DOHH2 (cell line): ENCODE measurements around the gene DNER.

ENCODE experiments used
- H3F3A ChIP-seq: fragments of 200-600 bp; sonication (generic), shearing (Covaris generic); 2 replicates; pipeline ENCODE4 v1.6.0; 2016; ENCODE audit warnings: antibody characterized with exemption, mild to moderate bottlenecking; ENCODE audit not compliant: control insufficient read depth, insufficient read depth
- H3K27ac ChIP-seq: fragments of 200-600 bp; sonication (generic); 2 replicates; pipeline ENCODE4 v1.5.1; 2014; ENCODE audit warnings: low read depth, mild to moderate bottlenecking, low read length, moderate library complexity
- H3K27me3 ChIP-seq: fragments of 200-600 bp; sonication (generic); 2 replicates; pipeline ENCODE4 v1.6.1; 2014; ENCODE audit warnings: mild to moderate bottlenecking, low read length, mixed read lengths; ENCODE audit not compliant: control insufficient read depth
- H3K36me3 ChIP-seq: fragments of 200-600 bp; sonication (generic); 2 replicates; pipeline ENCODE4 v1.6.1; 2014; ENCODE audit warnings: mild to moderate bottlenecking, low read length, moderate library complexity, mixed read lengths; ENCODE audit not compliant: control insufficient read depth
- H3K4me1 ChIP-seq: fragments of 200-600 bp; sonication (generic); 2 replicates; pipeline ENCODE4 v1.6.1; 2014; ENCODE audit warnings: mild to moderate bottlenecking, low read length, mixed read lengths; ENCODE audit not compliant: control insufficient read depth
- H3K4me2 ChIP-seq: fragments of 200-600 bp; sonication (generic); 2 replicates; pipeline ENCODE4 v1.6.0; 2014; ENCODE audit warnings: mild to moderate bottlenecking, low read length, moderate library complexity
- H3K4me3 ChIP-seq: fragments of 200-600 bp; sonication (generic); 2 replicates; pipeline ENCODE4 v1.5.1; 2014; ENCODE audit warnings: mild to moderate bottlenecking, low read length, mixed read lengths
- H3K79me2 ChIP-seq: fragments of 200-600 bp; sonication (generic); 2 replicates; pipeline ENCODE4 v1.6.1; 2014; ENCODE audit warnings: mild to moderate bottlenecking, low read length, mixed read lengths; ENCODE audit not compliant: control insufficient read depth
- H3K9me2 ChIP-seq: fragments of 200-600 bp; sonication (generic); replicated peaks from 2 replicates; pipeline ENCODE4 v1.6.1; 2014; ENCODE audit warnings: mild to moderate bottlenecking, low read length, mixed read lengths; ENCODE audit not compliant: control insufficient read depth
- H3K9me3 ChIP-seq: fragments of 200-600 bp; sonication (generic); 2 replicates; pipeline ENCODE4 v1.6.1; 2014; ENCODE audit warnings: antibody characterized with exemption, low read length, mixed read lengths; ENCODE audit not compliant: control insufficient read depth, insufficient read depth
- H4K20me1 ChIP-seq: fragments of 200-600 bp; sonication (generic); 2 replicates; pipeline ENCODE4 v1.6.0; 2014; ENCODE audit warnings: low read depth, mild to moderate bottlenecking, antibody characterized with exemption, low read length, moderate library complexity; ENCODE audit not compliant: control insufficient read depth, insufficient read depth
- EZH2phosphoT487 ChIP-seq: fragments of 200-600 bp; sonication (generic); IDR thresholded peaks from 2 replicates; pipeline ENCODE4 v1.6.1; 2017; ENCODE audit warnings: borderline replicate concordance, mild to moderate bottlenecking, antibody characterized with exemption, low read length, moderate library complexity, mixed read lengths
- TF ChIP-seq, protein P1 (sequence below): fragments of 200-600 bp; sonication (generic); IDR thresholded peaks from one replicate; pipeline ENCODE4 v1.5.1; 2014; ENCODE audit warnings: antibody characterized with exemption, mild to moderate bottlenecking, low read depth, low read length; ENCODE audit not compliant: poor library complexity, severe bottlenecking

DNER gene

DNA sequence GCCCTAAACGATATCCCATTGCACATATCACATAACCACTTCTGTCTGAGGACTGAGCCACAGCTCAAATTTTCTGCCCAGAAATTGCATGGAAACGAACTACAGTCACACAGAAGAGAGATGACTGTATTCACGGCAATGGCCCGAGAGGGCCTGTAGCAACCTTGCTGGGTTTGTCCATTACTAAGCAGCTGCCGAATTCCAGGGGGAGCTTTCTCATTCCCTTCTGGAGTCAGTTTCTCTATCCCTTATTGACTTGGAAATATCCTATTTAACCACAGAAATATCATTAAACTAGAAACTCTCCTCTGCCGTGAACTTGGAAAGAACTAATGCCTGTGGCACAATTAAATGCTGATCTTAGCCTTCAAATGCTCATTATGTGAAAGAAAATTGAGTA is 183.9 kb downstream of the DNER start:
- no peak overlapping the region for H3K27ac ChIP-seq
- H3F3A ChIP-seq, result no peaks in the 10 kb centered on the region
- no peaks in the 10 kb centered on the region for H3K9me2 ChIP-seq
- H3K27me3 ChIP-seq, result no peaks in the 10 kb centered on the region
- no peaks in the 10 kb centered on the region for H3K9me3 ChIP-seq
- TF ChIP-seq EZH2phosphoT487, result no peak
- TF ChIP-seq, protein P1, sequence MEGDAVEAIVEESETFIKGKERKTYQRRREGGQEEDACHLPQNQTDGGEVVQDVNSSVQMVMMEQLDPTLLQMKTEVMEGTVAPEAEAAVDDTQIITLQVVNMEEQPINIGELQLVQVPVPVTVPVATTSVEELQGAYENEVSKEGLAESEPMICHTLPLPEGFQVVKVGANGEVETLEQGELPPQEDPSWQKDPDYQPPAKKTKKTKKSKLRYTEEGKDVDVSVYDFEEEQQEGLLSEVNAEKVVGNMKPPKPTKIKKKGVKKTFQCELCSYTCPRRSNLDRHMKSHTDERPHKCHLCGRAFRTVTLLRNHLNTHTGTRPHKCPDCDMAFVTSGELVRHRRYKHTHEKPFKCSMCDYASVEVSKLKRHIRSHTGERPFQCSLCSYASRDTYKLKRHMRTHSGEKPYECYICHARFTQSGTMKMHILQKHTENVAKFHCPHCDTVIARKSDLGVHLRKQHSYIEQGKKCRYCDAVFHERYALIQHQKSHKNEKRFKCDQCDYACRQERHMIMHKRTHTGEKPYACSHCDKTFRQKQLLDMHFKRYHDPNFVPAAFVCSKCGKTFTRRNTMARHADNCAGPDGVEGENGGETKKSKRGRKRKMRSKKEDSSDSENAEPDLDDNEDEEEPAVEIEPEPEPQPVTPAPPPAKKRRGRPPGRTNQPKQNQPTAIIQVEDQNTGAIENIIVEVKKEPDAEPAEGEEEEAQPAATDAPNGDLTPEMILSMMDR, result no peak
- H3K36me3 ChIP-seq, result no peaks in the 10 kb centered on the region
- no peaks in the 10 kb centered on the region for H4K20me1 ChIP-seq
- no peak overlapping the region for H3K4me2 ChIP-seq
- H3K4me1 ChIP-seq, result no peaks in the 10 kb centered on the region
- no peaks in the 10 kb centered on the region for H3K79me2 ChIP-seq
- no peak overlapping the region for H3K4me3 ChIP-seq

DNA sequence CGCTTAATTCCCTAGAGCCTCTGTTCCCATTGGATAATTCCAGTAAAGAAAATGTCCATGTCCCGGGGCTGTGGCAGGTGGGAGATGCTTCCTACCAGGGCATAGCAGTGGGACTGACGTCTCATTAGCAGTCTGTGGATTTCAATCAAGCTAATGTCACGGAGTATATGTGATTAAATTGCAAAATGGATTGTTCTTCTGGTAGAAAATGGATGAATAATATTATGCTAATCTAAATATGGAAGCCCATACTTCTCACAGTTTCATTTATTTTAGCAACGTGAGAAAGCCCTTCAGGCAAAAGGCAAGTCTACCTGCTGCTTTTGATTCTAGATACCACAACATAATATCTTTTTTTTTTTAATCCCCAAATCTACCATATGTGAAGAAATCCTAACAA is 185.5 kb downstream of the DNER start:
- Histone ChIP-seq H3K4me2 (no peak overlapping the region), H3K9me3 (no peaks in the 10 kb centered on the region), H3K27me3 (no peaks in the 10 kb centered on the region; the same call in 1 of the 2 replicates), H3K4me3 (no peak overlapping the region), H3K27ac (no peak overlapping the region), H3K79me2 (no peaks in the 10 kb centered on the region), H3K36me3 (no peaks in the 10 kb centered on the region), H3F3A (no peaks in the 10 kb centered on the region), H4K20me1 (no peaks in the 10 kb centered on the region), H3K4me1 (no peaks in the 10 kb centered on the region), H3K9me2 (no peaks in the 10 kb centered on the region)
- TF ChIP-seq, protein P1, result no peak
- TF ChIP-seq EZH2phosphoT487, result no peak

GRCh38 chr2:229526951-229527350 is 187.4 kb downstream of the DNER start:
- TF ChIP-seq, protein P1, result no peak
- TF ChIP-seq EZH2phosphoT487, result no peak
- no peaks in the 10 kb centered on the region for H4K20me1 ChIP-seq

More at GRCh38 chr2:229526951-229527350, 187.4 kb downstream of the DNER start:
- Histone ChIP-seq H3K27me3 (peaks cover 3% of the 10 kb centered on the region; the same call in 1 of the 2 replicates), H3K79me2 (no peaks in the 10 kb centered on the region), H3K27ac (no peak overlapping the region), H3F3A (no peaks in the 10 kb centered on the region), H3K4me3 (no peak overlapping the region), H3K4me2 (no peak overlapping the region), H3K9me3 (no peaks in the 10 kb centered on the region), H3K9me2 (no peaks in the 10 kb centered on the region), H3K36me3 (no peaks in the 10 kb centered on the region), H3K4me1 (no peaks in the 10 kb centered on the region)
